DOHH2 (cell line): ENCODE results near the gene RNF130.

Source experiments
- CTCF ChIP-seq: fragments of 200-600 bp; sonication (generic); IDR thresholded peaks from one replicate; pipeline ENCODE4 v1.5.1; 2014; ENCODE audit warnings: antibody characterized with exemption, mild to moderate bottlenecking, low read depth, low read length; ENCODE audit not compliant: poor library complexity, severe bottlenecking
- EZH2phosphoT487 ChIP-seq: fragments of 200-600 bp; sonication (generic); IDR thresholded peaks from 2 replicates; pipeline ENCODE4 v1.6.1; 2017; ENCODE audit warnings: borderline replicate concordance, mild to moderate bottlenecking, antibody characterized with exemption, low read length, moderate library complexity, mixed read lengths

- no peak for TF ChIP-seq CTCF
- no peak for TF ChIP-seq EZH2phosphoT487
Observed at GRCh38 chr5:180093651-180094382, 22.3 kb upstream of the RNF130 start.
